Uterus (tissue), 2 donors: Measurements from ENCODE around the gene TMEM170A.

Source experiments
- POLR2A ChIP-seq, 2 donors: fragments of 450-650 bp; IDR thresholded peaks; one replicate each; pipeline ENCODE4 v1.6.1; 2016; ENCODE audit warnings: antibody characterized with exemption in 2 of 2, mild to moderate bottlenecking in 1 of 2, moderate library complexity in 1 of 2
- TF ChIP-seq, protein P1 (sequence below), 4 experiments: fragments of 200-600 bp in 2 of 4; fragments of 450-650 bp in 2 of 4; sonication (generic) in 2 of 4; IDR thresholded peaks; one replicate each; pipeline ENCODE4 v1.5.1; 2016 to 2019; ENCODE audit warnings: antibody characterized with exemption in 4 of 4, mild to moderate bottlenecking in 2 of 4, moderate library complexity in 1 of 4

DNA sequence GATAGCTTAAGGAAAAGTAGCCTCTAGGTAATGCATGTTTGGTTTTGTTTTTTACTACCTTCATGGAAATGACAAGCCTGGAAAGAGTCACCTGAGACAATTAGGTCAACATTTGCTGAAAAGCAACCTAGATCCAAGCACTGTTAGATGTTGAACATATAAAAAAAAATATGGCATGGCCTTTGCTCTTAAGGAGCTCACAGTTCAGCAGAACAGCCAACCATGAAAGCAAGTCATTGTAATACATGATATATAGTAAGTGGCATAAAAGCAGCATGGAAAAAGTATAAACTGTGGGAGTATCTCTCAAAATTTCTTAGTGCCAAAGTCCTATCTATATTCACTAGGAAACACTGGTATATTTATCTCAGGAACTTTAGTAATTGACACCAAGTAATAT is 62.8 kb downstream of the TMEM170A start:
- TF ChIP-seq, protein P1, sequence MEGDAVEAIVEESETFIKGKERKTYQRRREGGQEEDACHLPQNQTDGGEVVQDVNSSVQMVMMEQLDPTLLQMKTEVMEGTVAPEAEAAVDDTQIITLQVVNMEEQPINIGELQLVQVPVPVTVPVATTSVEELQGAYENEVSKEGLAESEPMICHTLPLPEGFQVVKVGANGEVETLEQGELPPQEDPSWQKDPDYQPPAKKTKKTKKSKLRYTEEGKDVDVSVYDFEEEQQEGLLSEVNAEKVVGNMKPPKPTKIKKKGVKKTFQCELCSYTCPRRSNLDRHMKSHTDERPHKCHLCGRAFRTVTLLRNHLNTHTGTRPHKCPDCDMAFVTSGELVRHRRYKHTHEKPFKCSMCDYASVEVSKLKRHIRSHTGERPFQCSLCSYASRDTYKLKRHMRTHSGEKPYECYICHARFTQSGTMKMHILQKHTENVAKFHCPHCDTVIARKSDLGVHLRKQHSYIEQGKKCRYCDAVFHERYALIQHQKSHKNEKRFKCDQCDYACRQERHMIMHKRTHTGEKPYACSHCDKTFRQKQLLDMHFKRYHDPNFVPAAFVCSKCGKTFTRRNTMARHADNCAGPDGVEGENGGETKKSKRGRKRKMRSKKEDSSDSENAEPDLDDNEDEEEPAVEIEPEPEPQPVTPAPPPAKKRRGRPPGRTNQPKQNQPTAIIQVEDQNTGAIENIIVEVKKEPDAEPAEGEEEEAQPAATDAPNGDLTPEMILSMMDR (IDR thresholded peaks at IDR 0.05), result no peak
- no peak for TF ChIP-seq POLR2A (IDR thresholded peaks at IDR 0.05)
